ENCODE data around the gene IQSEC3.
"Not testable (repeated sequence)": the region's sequence is repeated elsewhere in the genome, so short reads cannot be mapped to it uniquely, and the experiment has no call there.

IQSEC3 gene

GRCh38 chr12:111699-112493 lies 45.3 kb downstream of the IQSEC3 start:
- DNase-seq (ENCODE audit: low read depth in 2 of 2), result no peak

GRCh38 chr12:113347-113746 lies 46.8 kb downstream of the IQSEC3 start:
- DNase-seq (ENCODE audit: low read depth in 2 of 2), result no peak

GRCh38 chr12:114626-115211 lies 48.2 kb downstream of the IQSEC3 start:
- no peak for DNase-seq (ENCODE audit: low read depth in 2 of 2)

- no peak for DNase-seq (ENCODE audit: low read depth in 2 of 2)
Measured at GRCh38 chr12:115518-115917, 49.0 kb downstream of the IQSEC3 start.

DNA sequence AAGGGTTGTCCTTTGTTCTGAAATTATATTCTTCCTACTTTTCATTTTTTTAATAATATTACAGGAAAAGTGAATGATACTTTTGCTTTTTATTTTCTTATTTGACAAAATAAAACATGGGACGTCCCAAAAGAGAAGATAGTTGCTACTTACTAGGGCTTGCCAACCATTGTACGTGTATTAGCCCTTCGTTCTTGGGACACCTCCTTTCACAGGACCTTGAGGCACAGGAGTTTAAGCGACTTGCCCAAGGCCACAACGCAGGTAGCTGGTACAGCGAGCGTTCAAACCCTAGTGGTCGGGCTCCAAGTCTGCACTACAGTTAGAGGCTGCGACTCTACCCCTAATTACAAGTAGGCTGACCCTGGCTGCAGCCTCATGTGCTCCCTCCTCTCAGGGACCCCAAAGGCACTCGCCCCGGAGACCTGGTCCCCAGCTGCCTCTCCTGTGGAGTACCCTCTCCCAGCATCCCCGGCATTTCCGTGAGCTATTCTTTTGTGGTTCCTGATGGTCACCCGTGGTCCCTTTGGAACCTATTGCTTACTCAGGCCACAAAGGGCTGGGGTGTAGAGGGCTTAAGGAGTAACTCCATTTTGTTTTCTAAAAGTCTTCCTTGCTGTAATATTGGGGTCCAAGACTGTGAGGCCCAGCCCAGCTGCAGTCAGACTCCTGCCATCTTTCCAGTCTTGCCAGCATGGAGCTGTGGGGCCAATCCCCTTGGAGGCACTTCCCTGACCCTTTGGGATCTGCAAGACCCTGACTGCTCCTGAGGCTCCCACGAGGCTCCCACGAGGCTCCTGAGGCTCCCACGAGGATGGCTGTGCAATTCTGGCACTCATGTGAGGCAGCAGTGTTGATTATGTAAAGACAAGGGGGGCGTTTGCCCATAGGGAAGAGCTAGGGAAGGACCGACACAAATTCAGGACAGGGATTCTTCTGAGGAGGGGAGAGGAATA lies 49.7 kb downstream of the IQSEC3 start:
- DNase-seq (ENCODE audit: low read depth in 2 of 2), result no peak

GRCh38 chr12:117311-117710 lies 50.7 kb downstream of the IQSEC3 start:
- no peak for DNase-seq (ENCODE audit: low read depth in 2 of 2)

- no peak for DNase-seq (ENCODE audit: low read depth in 2 of 2)
Measured at GRCh38 chr12:117816-118345, 51.3 kb downstream of the IQSEC3 start.

- DNase-seq (ENCODE audit: low read depth in 2 of 2), result no peak
Measured at GRCh38 chr12:118591-118990, 52.0 kb downstream of the IQSEC3 start.

DNA sequence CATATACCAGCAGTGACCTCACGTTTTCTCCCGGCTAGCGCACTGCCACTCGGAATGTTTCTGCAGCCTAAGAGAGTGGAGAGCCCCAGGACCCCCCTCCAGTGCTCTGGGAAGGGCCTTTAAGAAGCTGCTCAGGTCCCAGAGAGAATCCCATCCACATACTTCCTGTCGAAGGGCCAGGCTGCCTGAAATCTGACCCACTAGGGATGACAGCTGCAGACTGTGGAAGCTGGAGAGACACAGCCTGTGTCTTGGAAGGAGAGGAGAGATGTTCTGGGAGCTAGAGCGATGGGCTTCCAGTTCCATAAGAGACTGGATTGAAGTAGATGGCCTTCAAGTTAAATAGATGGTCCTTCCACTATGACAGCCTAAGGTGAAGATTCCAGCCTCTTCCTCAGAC lies 54.4 kb downstream of the IQSEC3 start:
- no peak for DNase-seq (ENCODE audit: low read depth in 2 of 2)

- no peak for DNase-seq (ENCODE audit: low read depth in 2 of 2)
Measured at GRCh38 chr12:121647-122046, 55.1 kb downstream of the IQSEC3 start.

DNA sequence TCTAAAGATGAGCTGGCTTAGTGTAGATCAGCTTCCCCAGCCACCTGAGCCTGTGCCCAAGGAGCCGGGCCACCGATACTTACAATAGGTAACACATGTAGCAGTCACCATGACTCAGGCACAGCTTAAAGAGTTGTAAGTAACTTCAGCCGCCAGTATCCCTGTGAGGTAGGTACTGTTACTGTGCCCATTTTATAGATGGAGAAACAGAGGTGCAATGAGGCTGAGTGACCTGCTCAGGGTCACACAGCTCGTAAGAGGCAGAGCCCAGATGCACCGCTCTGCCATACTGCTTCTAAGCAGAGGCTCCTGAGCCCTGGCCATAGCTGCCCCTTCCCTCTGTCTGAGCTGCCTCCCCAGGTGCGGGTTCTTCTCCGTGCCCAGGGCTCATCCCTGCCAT lies 58.5 kb downstream of the IQSEC3 start:
- DNase-seq (ENCODE audit: low read depth in 2 of 2), result no peak

- DNase-seq (ENCODE audit: low read depth in 2 of 2), result no peak
Measured at GRCh38 chr12:125566-125965, 59.0 kb downstream of the IQSEC3 start.

GRCh38 chr12:128079-128478 lies 61.5 kb downstream of the IQSEC3 start:
- DNase-seq (ENCODE audit: low read depth in 2 of 2), result no peak

- DNase-seq (ENCODE audit: low read depth in 2 of 2), result no peak
Measured at GRCh38 chr12:129001-129400, 62.4 kb downstream of the IQSEC3 start.

DNA sequence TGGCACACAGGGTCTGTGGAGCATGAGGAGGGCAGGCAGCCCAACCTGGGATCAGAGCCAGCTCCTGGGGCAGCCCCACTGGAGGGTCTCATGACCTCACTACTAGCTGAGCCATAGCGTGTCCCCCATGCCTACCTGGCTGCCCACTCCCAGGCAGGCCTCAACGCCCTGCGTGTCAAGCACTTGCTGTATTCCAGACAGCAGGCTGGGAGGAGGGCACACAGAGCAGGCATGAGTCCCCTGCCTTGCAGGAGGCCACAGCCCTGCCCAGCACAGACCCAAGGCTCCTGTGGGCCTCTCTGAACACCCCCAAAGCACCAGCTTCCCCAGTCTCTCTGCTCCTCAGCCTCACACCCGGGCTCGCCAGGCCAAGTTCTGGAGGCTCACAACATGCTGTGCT lies 64.0 kb downstream of the IQSEC3 start:
- DNase-seq (ENCODE audit: low read depth in 2 of 2), result no peak

DNA sequence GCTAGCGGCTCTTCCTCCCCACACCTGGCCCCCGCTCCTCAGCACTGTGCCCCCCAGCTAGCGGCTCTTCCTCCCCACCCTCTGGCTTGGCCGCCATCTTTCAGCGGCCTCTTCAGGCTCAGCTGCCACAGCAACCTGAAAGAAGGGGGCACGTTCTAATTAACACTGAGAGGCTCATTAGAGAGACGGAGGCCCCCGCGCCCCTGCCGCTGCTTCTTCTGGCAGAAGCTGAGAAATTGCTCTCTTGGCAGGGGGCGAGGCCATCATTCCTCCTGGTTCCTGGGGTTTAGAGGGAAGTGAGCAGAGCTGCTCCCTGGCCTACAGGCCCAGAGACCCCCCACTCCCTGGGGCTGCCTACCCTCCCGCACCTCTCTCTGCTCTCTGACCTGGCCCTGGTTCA lies 64.4 kb downstream of the IQSEC3 start:
- no peak for DNase-seq (ENCODE audit: low read depth in 2 of 2)

GRCh38 chr12:131732-132495 lies 65.3 kb downstream of the IQSEC3 start:
- no peak for DNase-seq (ENCODE audit: low read depth in 2 of 2)

DNA sequence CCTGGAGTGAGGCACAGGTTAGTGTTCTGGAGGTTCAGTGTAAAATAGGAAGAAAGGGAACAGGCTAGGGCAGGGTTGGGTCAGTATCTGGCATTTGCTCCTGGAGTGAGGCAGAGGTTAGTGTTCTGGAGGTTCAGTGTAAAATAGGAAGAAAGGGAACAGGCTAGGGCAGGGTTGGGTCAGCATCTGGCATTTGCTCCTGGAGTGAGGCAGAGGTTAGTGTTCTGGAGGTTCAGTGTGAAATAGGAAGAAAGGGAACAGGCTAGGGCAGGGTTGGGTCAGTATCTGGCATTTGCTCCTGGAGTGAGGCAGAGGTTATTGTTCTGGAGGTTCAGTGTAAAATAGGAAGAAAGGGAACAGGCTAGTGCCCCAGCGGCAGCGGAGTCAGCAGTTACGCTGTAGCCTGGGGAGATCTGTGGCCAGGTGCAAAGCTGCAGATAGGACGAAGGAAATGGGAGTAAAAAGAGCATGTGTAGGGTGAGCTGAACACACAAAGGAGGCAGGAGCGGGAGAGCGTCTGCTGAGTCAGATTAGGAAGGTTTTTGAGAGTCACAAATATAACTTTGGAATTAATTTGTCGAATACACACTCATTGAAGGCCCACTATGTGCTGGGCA lies 67.2 kb downstream of the IQSEC3 start:
- DNase-seq (ENCODE audit: low read depth in 2 of 2), result not testable (repeated sequence)

DNA sequence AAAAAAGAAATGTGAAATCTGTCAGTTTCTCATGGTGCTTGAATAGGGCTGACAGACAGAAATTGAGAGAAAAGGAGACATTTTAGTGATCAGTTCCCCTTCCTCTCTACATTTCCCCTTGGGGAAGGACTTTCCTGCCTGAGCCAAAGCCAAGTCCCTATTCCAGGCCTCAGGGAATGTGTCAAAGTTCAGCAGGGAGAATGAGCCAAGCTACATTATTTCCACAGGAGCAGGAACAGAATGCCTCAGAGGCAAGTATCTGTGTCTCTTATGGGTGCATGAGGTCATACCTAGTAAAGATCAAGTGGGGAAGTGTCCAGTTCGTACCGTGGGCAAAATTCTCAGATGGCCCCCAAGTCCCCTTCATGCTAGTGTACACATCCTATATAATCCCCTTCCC lies 68.6 kb downstream of the IQSEC3 start:
- no peak for DNase-seq (ENCODE audit: low read depth in 2 of 2)

DNA sequence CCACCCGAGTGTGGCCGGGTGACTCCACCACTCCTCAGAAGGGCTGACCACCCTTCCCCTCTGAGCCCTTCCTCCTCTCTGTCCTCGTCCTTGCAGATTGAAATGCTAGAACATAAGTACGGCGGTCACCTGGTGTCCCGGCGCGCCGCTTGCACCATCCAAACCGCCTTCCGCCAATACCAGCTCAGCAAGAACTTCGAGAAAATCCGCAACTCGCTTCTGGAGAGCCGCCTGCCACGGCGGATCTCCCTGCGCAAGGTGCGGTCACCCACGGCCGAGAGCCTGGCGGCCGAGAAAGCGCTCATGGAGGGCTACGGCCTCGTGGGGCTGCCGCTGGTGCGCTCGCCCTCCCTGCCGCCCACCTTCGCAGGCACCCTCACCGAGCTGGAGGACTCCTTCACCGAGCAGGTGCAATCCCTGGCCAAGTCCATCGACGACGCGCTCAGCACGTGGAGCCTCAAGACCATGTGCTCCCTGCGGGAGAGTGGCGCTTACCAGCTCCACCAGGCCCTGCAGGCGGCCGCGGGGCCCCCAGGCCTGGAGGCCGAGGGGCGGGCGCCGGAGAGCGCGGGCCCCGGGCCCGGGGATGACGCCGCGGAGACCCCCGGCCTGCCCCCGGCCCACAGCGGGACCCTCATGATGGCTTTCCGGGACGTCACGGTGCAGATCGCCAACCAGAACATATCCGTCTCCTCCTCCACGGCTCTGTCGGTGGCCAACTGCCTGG lies 71.8 kb downstream of the IQSEC3 start:
- DNase-seq (ENCODE audit: low read depth in 2 of 2), result no peak
